Thoracic aorta (tissue), 2 donors: ENCODE results near the gene COL11A1. TPM values are rescaled to one million over a fixed set of nuclear protein-coding genes. Genes with fewer than 3 reads are reported as not detected.

Experiments
- ATAC-seq: fragments of 150-250 bp; one replicate; pipeline ENCODE4 v1.8.0; 2017; ENCODE audit warnings: low read depth; ENCODE audit not compliant: insufficient number of reproducible peaks, low FRiP score
- DNase-seq: peaks from one replicate; pipeline ENCODE4 v3.0.0-alpha.2; 2020; ENCODE audit warnings: low spot score
- H3K27ac ChIP-seq, 2 donors: fragments of 200-600 bp; sonication (generic); 1 replicate in 1 of 2; 2 replicates in 1 of 2; pipeline ENCODE4 v1.5.1; 2016; ENCODE audit warnings: mild to moderate bottlenecking in 2 of 2, moderate library complexity in 2 of 2
- H3K27me3 ChIP-seq: fragments of 200-600 bp; sonication (generic); replicated peaks from 2 replicates; pipeline ENCODE4 v1.6.0; 2016; ENCODE audit warnings: mild to moderate bottlenecking; ENCODE audit not compliant: insufficient read depth
- H3K36me3 ChIP-seq: fragments of 200-600 bp; sonication (generic); one replicate; pipeline ENCODE4 v1.5.1; 2016
- H3K4me1 ChIP-seq, 2 donors: fragments of 200-600 bp; sonication (generic); 1 replicate in 1 of 2; 2 replicates in 1 of 2; pipeline versions ENCODE4 v1.5.1 to v1.6.0; 2016; ENCODE audit warnings: low read depth in 2 of 2, mild to moderate bottlenecking in 1 of 2; ENCODE audit not compliant: control insufficient read depth in 1 of 2
- H3K4me3 ChIP-seq: fragments of 200-600 bp; sonication (generic); 2 replicates; pipeline ENCODE4 v1.5.1; 2016; ENCODE audit warnings: mild to moderate bottlenecking
- H3K9me3 ChIP-seq: fragments of 200-600 bp; sonication (generic); 2 replicates; pipeline ENCODE4 v1.5.1; 2016
- total RNA-seq, 2 donors: library from RNA; depleted of rRNA; stranded (reverse); fragments of >200 nt; gene quantifications; one replicate each; pipeline versions ENCODE4 v1.1.0 to v1.2.3, GENCODE V29; 2016
- TF ChIP-seq, protein P1 (sequence below): fragments of 200-600 bp; sonication (generic); IDR thresholded peaks from one replicate; pipeline ENCODE4 v1.5.1; 2019; ENCODE audit warnings: antibody characterized with exemption

The COL11A1 gene
- total RNA-seq, 2 donors from 2014 or later: 0.07 TPM; not detected in 1

- Histone ChIP-seq H3K4me3 (no peak overlapping the region), H3K36me3 (no peaks in the 10 kb centered on the region), H3K4me1 (no peaks in the 10 kb centered on the region), H3K27ac (no peak overlapping the region), H3K9me3 (no peaks in the 10 kb centered on the region), H3K27me3 (no peaks in the 10 kb centered on the region)
- no peak for DNase-seq
- TF ChIP-seq, protein P1, sequence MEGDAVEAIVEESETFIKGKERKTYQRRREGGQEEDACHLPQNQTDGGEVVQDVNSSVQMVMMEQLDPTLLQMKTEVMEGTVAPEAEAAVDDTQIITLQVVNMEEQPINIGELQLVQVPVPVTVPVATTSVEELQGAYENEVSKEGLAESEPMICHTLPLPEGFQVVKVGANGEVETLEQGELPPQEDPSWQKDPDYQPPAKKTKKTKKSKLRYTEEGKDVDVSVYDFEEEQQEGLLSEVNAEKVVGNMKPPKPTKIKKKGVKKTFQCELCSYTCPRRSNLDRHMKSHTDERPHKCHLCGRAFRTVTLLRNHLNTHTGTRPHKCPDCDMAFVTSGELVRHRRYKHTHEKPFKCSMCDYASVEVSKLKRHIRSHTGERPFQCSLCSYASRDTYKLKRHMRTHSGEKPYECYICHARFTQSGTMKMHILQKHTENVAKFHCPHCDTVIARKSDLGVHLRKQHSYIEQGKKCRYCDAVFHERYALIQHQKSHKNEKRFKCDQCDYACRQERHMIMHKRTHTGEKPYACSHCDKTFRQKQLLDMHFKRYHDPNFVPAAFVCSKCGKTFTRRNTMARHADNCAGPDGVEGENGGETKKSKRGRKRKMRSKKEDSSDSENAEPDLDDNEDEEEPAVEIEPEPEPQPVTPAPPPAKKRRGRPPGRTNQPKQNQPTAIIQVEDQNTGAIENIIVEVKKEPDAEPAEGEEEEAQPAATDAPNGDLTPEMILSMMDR: no peak
- no peak for ATAC-seq
These were observed 212.0 kb downstream of the COL11A1 start for GRCh38 chr1:102896286-102896685.

GRCh38 chr1:102891868-102892625, 216.3 kb downstream of the COL11A1 start:
- DNase-seq (no peak), ATAC-seq (no peak)
- TF ChIP-seq, protein P1: no peak
- no peak overlapping the region for H3K4me3 ChIP-seq
- H3K27ac ChIP-seq: no peak overlapping the region
- H3K27me3 ChIP-seq: no peaks in the 10 kb centered on the region
- H3K36me3 ChIP-seq: no peaks in the 10 kb centered on the region
- H3K9me3 ChIP-seq: no peaks in the 10 kb centered on the region
- H3K4me1 ChIP-seq: no peaks in the 10 kb centered on the region

GRCh38 chr1:102886638-102887037, 221.7 kb downstream of the COL11A1 start:
- TF ChIP-seq, protein P1: no peak
- H3K9me3 ChIP-seq: no peaks in the 10 kb centered on the region
- H3K4me3 ChIP-seq: no peak overlapping the region
- no peak for DNase-seq
- no peaks in the 10 kb centered on the region for H3K4me1 ChIP-seq
- no peak for ATAC-seq
- no peaks in the 10 kb centered on the region for H3K27me3 ChIP-seq
- H3K36me3 ChIP-seq: no peaks in the 10 kb centered on the region
- H3K27ac ChIP-seq: no peak overlapping the region

DNA sequence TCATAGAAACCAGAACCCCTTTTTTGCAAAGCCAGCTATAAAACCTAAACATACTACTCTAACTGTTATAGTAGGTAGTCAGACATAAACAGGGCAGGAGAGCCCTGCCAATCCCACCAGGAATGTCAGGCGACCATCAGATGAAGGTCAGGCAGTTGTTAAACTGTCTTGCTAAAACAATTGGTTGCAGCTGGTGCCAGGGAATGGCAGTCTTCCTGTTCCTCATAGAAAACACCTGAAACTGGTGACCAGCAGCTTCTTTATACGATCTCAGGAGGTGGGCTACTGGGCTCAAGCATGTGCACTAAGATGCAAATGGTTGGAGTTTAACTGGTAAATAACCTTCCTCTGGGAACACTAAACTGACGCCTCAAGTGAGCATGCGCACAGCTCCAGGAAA, 224.1 kb downstream of the COL11A1 start:
- Histone ChIP-seq H3K4me3 (no peak overlapping the region), H3K36me3 (no peaks in the 10 kb centered on the region), H3K27ac (no peak overlapping the region), H3K4me1 (no peaks in the 10 kb centered on the region), H3K27me3 (no peaks in the 10 kb centered on the region), H3K9me3 (no peaks in the 10 kb centered on the region)
- ATAC-seq (no peak), DNase-seq (no peak)
- TF ChIP-seq, protein P1: no peak

DNA sequence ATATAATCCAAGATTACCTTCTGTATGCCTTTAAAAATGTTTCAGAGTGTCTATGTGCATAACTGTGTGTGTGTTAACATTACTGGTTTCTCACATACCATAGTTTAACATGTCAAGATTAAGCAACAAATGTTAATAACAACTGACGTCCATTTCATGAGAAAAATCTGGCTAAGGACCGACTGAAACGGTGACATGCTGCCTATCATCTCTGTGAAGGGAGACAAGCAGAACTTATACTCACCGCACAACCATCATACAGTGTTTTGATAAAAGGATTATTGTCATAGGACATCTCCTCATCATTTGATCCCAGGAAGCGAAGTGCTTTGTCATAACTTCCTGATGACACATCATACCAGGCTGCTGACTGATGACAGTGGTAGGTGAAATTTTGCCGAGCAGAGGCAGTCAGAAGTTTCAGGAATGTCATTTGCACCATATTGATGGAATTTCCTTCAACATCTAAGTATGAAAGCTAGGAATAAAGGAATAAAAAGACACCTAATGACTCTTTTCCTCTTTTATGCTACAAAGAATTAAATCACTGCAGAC, 228.8 kb downstream of the COL11A1 start:
- Histone ChIP-seq H3K4me3 (no peak overlapping the region), H3K9me3 (no peaks in the 10 kb centered on the region), H3K27me3 (no peaks in the 10 kb centered on the region), H3K4me1 (no peaks in the 10 kb centered on the region), H3K36me3 (no peaks in the 10 kb centered on the region), H3K27ac (no peak overlapping the region)
- no peak for DNase-seq
- TF ChIP-seq, protein P1: no peak
- no peak for ATAC-seq
